ENCODE data around the gene AQP1.

The AQP1 gene

DNA sequence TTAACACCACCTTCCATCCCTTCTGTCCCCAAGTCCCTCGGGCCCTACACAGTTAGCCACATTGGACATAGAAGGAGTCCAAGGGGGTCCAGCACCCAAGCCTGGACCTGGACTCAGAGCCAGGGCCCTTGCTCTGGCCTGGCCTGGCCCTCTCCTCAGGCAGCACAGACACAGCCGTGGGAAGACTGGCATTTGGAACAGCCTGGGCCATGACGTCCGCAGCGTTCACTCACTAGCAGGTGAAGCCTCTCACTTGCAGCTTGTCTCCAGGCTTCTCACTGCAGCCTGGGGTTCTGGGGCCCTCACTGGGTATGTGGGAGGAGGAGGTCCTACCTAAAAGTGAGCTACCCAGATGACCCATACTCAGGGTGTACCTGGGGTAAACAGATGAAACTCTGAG, 33.7 kb upstream of the AQP1 start:
- no peaks in the 10 kb centered on the region for H3K27me3 ChIP-seq

DNA sequence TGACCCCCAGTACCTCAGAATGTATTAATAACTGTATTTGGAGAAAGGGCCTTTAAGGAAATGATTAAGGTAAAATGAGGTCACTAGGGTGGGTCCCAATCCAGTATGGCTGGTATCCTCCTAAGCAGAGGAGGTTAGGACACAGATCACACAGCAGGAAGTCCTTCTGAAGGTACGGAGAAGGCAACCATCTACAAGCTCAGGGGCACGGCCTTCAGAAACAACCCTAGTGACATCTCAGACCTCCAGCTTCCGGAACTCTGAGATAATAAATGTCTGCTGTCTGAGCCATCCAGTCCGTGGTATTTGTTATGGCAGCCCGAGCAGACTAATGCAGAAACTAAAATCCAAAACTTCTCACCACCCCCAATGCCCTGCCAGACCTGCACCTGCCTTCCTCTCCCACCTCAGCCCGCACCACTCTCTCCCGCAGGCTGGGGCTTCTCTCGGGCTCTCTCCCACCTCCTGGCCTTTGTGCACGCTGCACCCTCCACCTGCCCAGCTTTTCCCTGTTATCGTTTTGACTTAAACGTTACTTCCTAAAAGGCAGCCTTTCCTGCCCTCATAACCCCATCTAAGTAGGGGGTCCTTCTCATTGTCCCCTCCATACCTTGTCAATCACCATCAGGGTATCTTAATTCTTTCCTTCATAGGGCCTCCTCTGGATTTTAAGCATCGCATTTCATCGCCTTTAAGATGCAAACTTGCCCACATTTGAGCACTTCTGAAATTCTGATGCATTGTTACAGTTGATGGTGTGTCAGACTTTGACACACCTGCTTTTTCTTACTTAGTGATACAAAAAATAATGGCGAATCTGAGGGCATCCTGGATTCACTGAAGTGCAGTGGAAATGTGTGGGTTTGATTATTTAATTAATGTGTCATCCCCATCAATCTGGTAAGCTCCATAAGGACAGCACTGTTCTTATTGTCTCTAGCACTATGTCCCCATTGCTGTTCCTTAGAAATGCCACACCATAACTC, 32.2 kb upstream of the AQP1 start:
- Histone ChIP-seq H3K36me3 (peaks cover 9 to 57% (median 26%) of the 10 kb centered on the region in 3 donors), H3K27me3 (no peaks in the 10 kb centered on the region), H3K4me3 (no peak overlapping the region), H3K4me1 (peaks cover 0 to 3% (median 0%) of the 10 kb centered on the region in 4 donors), H3K9me3 (no peaks in the 10 kb centered on the region), H3K27ac (no peak overlapping the region)
- no peak for DNase-seq
- intact Hi-C loops (cut with DNase I; ENCODE audit: low total_unique reads) = no loop called here
- TF ChIP-seq, protein P1, sequence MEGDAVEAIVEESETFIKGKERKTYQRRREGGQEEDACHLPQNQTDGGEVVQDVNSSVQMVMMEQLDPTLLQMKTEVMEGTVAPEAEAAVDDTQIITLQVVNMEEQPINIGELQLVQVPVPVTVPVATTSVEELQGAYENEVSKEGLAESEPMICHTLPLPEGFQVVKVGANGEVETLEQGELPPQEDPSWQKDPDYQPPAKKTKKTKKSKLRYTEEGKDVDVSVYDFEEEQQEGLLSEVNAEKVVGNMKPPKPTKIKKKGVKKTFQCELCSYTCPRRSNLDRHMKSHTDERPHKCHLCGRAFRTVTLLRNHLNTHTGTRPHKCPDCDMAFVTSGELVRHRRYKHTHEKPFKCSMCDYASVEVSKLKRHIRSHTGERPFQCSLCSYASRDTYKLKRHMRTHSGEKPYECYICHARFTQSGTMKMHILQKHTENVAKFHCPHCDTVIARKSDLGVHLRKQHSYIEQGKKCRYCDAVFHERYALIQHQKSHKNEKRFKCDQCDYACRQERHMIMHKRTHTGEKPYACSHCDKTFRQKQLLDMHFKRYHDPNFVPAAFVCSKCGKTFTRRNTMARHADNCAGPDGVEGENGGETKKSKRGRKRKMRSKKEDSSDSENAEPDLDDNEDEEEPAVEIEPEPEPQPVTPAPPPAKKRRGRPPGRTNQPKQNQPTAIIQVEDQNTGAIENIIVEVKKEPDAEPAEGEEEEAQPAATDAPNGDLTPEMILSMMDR (IDR thresholded peaks at IDR 0.05) = no peak

More for the DNA sequence above, 33.7 kb upstream of the AQP1 start:
- Histone ChIP-seq H3K4me1 (peaks cover 0 to 3% (median 0%) of the 10 kb centered on the region in 4 donors), H3K36me3 (peaks cover 13 to 58% (median 33%) of the 10 kb centered on the region in 3 donors), H3K4me3 (no peak overlapping the region), H3K9me3 (no peaks in the 10 kb centered on the region), H3K27ac (no peak overlapping the region)
- intact Hi-C loops (cut with DNase I; ENCODE audit: low total_unique reads) = no loop called here
- DNase-seq = no peak
- TF ChIP-seq, protein P1 (IDR thresholded peaks at IDR 0.05) = no peak

DNA sequence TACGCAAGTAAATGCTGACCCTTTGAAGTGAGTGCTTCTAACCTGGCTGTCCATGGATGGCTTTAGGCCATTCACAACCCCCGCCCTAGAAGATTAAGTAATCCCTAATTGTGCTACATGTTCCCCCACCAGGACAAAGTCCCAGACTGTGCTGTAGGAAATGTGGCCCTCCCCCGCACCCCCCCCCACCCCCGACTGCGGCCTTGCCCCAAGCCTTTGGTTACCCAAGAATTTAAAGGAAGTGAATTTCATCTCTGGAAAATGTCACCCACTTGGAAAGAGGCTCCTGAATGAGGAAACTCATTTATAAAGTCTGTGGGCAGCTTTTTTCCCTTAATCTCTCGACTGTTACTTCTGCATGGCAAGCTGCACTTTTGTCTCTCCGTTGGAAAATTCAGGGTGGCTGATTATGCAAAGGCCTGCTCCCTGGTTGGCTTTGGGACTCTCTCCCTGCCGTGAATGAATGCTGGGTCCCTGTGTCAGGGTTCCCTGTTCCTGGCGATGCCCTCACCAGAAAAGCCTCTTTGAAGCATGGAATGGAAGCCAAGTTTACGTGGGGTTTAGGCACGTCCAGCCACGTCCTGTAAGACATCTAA, 31.4 kb upstream of the AQP1 start:
- H3K9me3 ChIP-seq = no peaks in the 10 kb centered on the region
- no peak overlapping the region for H3K4me3 ChIP-seq
- H3K27me3 ChIP-seq = no peaks in the 10 kb centered on the region
- intact Hi-C loops (cut with DNase I; ENCODE audit: low total_unique reads) = no loop called here
- peaks cover 5 to 58% (median 19%) of the 10 kb centered on the region in 3 donors for H3K36me3 ChIP-seq
- no peak overlapping the region for H3K27ac ChIP-seq
- peaks cover 0 to 3% (median 0%) of the 10 kb centered on the region in 4 donors for H3K4me1 ChIP-seq
- TF ChIP-seq, protein P1 (IDR thresholded peaks at IDR 0.05) = no peak
- no peak for DNase-seq

DNA sequence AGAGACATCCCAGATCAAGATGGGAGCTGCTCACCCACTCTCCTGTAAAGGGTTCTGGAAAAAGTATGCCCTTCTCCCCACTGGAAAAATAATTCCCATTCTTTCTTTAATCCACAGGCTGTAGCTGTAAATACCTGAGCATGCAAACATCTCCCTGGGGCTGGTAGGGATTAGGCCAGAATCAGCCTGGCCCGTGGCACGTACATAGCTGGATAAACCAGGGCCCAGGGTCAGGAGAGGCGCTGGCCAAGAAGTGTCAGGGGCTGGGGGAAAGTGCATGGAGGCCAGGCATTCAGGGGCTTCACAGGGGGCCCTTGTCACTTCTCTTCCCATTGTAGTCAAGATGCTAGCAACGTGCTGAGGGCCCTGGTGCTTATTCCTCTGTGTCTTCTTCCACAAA, 30.7 kb upstream of the AQP1 start:
- peaks cover 0 to 5% (median 1%) of the 10 kb centered on the region in 4 donors for H3K4me1 ChIP-seq
- H3K36me3 ChIP-seq = peaks cover 0 to 51% (median 13%) of the 10 kb centered on the region in 3 donors
- intact Hi-C loops (cut with DNase I; ENCODE audit: low total_unique reads) = no loop called here
- no peak overlapping the region for H3K27ac ChIP-seq
- TF ChIP-seq, protein P1 (IDR thresholded peaks at IDR 0.05) = no peak
- H3K27me3 ChIP-seq = no peaks in the 10 kb centered on the region
- H3K4me3 ChIP-seq = no peak overlapping the region
- H3K9me3 ChIP-seq = no peaks in the 10 kb centered on the region
- DNase-seq = no peak

DNA sequence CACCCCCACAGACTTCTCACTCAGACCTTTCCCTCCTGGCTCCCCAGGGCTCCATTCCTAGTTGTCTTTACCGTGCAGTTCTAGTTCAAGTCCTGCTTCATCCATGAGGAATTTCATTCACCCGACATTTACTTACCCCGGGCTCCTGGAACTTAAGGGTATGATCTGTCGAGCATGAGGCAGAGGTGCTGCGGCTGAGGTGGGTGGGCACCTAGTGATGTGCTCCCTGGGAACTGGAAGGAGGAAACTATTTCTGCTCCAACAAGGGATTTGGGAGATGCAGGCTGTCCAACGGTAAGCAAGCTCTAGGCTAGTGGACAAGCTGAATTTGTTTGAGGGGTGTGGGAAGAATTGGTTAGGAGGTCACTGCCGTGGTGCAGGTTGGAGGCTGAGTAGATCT, 30.2 kb upstream of the AQP1 start:
- intact Hi-C loops (cut with DNase I; ENCODE audit: low total_unique reads) = no loop called here
- no peak overlapping the region for H3K27ac ChIP-seq
- H3K27me3 ChIP-seq = no peaks in the 10 kb centered on the region
- peaks cover 0 to 46% (median 8%) of the 10 kb centered on the region in 3 donors for H3K36me3 ChIP-seq
- peaks cover 0 to 10% (median 5%) of the 10 kb centered on the region in 4 donors for H3K4me1 ChIP-seq
- no peaks in the 10 kb centered on the region for H3K9me3 ChIP-seq
- TF ChIP-seq, protein P1 (IDR thresholded peaks at IDR 0.05) = no peak
- H3K4me3 ChIP-seq = no peak overlapping the region
- no peak for DNase-seq
